Measurements from ENCODE around the gene NCBP1.
A peak's percentile ranks its signal among the peaks of the same experiment; 100 is the strongest.
"Not testable (repeated sequence)": the region's sequence is repeated elsewhere in the genome, so short reads cannot be mapped to it uniquely, and the experiment has no call there.

NCBP1 gene

DNA sequence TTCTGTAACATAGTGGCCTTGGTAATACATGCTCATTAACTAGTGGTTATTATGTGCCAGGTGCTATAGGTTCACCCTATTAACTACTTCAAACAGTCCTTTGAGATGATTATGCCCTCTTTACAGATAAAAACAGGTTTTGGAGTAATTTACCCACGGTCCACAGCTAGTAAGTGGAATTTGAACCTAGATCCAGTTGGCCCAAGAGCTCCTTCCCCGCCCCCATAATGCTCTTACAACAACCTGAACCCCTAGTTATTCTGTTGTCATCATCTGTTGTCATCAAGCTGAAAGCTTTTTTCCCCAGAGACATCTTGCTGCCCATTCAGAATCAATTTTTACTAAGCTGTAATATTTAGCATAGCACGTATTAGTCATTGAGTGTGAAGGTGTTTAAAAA is 40.3 kb downstream of the NCBP1 start:
- DNase-seq, result no peak

DNA sequence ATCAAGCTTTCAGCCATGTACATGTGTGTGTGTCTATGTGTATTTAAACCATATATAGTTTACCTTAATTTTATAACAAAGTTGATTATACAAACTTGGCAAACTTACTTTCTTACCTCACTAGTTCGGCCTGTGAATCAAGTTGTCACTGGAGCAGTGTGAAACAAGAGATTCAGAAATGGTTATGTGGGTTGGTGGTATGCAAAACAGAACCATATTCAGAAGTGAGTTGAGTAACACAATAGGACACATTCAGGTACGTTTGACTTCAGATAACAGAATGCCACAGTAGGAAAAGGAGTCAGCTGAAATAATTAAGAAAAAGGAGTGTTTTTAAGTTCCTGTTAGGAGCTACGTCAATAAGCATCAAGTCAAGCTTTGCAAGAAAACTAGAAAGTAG is 42.0 kb downstream of the NCBP1 start:
- DNase-seq, result no peak

DNA sequence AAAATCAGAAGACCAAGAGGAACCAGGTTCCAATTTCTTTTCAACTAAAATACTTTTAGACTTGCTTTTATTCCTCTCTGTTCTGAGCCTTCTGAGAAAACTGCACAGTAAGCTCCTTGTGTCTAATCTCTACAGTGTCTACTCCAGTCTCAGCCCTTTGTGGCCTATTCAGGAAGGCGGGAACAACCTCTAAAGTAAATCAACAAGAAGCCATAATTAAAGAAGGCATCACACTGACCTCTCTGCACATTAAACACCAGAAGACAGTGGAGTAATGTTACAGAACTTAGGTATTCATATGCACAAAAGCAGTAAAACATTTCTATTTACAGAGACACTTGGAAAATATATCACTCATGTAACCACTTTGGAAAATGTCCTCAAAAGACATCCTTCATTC is 48.6 kb downstream of the NCBP1 start:
- DNase-seq, result no peak

DNA sequence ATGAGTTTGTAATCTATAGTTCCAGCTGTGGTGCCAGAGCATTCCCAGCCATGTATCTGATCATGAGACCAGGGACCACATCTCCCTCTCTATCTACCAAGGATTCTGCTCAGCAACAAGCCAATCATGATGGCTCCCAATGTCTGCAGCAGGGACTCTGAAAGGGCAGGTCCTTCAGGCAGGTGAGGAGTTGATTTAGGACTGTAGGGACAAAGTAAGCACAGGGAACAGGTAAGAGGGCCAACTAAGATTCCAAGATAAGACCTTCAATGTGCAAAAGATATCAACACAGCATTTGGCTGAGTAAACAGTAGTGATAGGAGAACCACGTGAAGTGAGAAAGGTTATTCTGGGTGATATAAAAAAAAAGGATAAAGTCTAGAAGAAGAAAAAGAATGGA is 55.0 kb downstream of the NCBP1 start:
- DNase-seq, result no peak

DNA sequence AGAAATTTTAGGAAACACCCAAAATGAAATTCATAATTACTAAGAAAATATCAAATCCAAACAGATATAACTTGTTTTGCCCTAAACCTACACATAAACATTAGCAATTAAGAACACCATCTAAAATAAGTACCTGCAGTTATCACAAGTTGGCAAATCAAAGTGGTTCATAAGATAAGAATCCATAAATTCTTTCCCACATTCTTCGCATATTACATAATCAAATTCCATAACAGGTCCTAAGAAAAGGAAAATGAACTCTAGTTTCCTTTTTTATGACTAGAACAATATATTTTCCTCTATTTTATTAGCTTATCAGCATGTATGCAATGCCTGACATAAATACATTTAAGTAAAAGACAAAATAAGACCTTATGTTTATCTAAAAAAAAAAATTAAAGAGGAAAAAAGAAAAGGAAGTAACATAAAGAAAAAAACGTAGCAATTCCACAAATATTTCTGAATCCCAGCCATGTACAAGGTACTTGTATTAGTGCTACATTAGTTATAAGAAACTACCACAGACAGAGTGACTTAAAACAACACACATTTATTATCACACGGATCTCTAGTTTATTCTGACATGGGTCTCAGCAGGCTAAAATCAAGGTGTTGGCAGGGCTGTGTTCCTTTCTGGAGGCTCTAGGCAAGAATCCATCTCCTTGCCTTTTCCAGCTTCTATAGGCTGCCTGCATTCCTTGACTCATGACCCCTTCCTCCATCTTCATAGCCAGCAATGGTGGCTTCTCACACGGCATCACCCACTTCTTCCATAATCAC is 56.0 kb downstream of the NCBP1 start:
- no peak for DNase-seq

DNA sequence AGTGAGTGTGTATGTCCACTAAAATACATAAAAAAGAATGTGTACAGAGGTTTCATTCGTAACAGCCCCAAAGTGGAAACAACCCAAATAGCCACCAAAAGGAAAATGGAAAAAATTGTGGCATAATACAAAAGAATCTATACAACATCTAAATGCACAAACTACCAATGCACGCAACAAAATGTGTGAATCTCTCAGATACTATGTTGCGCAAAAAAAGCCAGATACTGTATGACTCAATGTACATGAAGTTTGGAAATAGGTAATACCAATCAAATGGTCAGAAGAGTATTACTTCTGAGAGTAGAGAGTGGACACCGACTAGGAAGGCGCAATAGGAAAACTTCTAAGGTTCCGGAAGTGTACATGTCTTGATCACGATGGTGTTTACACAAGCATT is 61.1 kb downstream of the NCBP1 start:
- no peak for DNase-seq

DNA sequence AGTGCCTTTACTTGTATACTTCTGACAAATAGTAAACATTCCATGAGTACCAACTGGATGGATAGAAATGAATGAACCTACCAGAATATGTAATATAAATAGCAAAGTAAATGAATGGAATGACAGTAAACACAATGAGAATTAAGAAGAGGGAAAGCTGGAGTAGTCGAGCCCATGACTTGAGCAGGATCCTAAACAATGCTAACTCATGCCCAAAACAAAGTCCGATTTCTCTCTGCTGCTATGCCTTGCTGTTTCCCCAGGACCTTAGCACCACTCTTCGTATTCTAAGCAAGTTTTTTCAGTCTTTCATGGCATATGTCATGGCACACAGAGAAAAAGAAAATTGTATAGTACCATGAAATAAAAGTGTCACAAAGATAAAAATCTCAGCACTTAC is 61.8 kb downstream of the NCBP1 start:
- no peak for DNase-seq

DNA sequence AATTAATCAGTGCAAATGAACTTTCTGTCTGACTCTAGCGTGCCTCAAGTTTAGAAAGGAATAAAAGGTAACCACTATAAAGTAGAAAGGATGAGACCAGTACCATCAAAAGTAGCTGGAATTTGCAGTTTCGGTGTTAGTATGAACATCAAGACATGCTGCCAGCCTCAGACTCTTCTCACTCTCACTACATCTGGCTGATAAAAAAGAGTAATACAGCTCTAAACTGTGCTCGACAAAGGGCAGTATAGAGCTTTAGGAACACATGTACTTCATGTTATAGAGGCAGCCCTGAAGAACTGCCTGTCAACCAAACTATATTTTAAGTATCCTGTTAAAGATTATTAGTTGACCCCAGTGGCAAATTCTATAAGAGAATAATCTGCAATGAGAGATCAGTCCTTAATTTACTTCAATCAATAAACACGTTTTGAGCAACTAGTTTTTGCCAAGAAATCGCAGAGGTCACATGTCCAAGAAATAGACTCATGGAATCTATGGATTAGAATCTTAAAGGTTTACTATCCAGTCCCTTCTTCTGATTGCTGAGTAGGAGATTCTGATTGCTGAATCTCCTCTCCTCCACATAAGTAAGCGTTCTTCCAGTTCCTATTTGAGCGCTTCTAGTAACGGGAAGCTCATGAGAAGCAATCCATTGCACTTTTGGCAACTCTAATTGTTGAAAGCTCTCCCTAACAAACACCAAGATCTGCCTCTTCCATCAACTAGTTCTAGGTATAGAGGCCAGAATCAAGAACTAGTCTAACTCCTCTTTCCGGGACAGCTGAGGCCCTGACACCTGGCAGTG is 62.6 kb downstream of the NCBP1 start:
- DNase-seq, result no peak

GRCh38 chr9:97696803-97697601 is 63.4 kb downstream of the NCBP1 start, which contains the start of gene XPA:
XPA (minus strand) TSS chr9:97697340; CDS start chr9:97697292, 48 bp downstream.
- peak; percentile 99 for DNase-seq

GRCh38 chr9:97697837-97698236 is 64.2 kb downstream of the NCBP1 start:
- no peak for DNase-seq

DNA sequence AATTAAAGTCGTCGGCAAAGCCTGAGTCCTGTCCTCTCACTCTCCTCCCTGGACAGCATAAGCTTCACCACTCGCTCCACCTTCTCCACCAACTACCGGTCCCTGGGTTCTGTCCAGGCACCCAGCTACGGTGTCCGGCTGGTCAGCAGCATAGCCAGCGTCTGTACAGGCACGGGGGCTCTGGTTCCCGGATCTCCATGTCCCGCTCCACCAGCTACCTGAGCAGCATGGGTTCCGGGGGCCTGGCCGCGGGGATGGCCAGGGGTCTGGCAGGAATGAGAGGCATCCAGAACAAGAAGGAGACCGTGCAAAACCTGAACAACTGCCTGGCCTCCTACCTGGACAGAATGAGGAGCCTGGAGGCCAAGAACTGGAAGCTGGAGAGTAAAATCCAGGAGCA is 65.2 kb downstream of the NCBP1 start:
- no peak for DNase-seq

DNA sequence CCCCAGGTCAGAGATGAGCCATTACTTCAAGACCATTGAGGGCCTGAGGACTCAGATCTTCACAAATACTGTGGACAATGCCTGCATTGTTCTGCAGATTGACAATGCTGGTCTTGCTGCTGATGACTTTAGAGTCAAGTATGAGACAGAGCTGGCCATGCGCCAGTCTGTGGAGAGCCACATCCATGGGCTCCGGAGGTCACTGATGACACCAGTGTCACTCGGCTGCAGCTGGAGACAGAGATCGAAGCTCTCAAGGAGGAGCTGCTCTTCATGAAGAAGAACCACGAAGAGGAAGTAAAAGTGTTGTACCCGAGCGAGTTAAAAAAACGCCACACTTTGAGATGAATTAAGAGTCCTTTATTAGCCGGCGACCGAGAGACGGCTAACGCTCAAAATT is 65.7 kb downstream of the NCBP1 start:
- DNase-seq, result not testable (repeated sequence)

DNA sequence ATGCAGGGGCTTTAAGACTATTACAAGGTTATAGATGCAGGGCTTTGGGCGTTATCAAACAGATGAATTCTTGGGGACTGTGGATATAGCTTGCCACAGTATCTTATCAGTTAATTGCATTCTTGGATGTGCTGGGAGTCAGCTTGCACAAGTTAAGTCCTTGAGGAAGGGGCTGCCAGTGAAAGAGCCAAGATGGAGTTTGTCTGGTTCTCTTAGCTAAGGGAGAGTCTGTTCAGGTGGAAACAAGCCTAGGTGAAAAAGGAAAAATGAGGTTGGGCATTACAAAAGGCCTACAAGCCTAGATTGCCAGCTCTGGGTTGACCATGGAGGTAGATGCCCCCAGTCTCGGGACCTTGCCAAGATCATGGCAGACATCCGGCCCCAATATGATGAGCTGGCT is 66.2 kb downstream of the NCBP1 start:
- not testable (repeated sequence) for DNase-seq

- no peak for DNase-seq
Observed at GRCh38 chr9:97703437-97704344, 70.1 kb downstream of the NCBP1 start.

DNA sequence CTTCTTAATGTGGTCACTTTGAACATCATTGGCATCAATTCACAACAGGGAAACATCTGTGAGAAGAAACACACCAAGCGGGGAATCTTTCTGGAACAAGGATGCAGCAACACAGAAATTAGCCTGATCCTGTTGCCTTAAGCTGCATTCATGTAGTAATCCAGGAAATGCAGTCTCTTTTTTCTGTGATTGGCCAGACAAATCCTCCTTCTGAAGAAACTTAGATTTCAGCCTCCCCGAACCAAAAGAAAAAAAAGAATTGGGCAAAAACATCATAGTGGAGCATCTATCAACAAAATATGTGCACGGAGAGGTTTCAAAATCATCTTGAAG is 70.7 kb downstream of the NCBP1 start:
- DNase-seq, result no peak

DNA sequence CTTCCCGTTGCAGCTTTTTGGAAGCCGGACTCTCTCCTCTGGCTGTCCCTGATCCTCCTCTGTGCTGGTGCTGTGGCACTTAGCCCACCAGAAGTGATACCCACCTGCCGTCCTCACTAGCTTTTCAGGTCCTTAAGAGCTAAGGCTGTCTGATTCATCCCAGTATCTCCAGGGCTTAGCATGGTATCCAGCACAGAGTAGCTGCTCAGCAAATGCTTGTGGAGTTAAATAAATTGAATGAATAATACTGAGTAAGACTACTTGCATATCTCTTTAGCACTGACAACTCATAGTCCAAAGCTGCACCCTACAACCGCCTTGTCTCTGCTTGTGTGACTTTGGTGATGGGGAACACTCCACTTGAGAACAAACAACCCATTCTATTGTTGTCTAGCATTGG is 71.2 kb downstream of the NCBP1 start:
- no peak for DNase-seq

DNA sequence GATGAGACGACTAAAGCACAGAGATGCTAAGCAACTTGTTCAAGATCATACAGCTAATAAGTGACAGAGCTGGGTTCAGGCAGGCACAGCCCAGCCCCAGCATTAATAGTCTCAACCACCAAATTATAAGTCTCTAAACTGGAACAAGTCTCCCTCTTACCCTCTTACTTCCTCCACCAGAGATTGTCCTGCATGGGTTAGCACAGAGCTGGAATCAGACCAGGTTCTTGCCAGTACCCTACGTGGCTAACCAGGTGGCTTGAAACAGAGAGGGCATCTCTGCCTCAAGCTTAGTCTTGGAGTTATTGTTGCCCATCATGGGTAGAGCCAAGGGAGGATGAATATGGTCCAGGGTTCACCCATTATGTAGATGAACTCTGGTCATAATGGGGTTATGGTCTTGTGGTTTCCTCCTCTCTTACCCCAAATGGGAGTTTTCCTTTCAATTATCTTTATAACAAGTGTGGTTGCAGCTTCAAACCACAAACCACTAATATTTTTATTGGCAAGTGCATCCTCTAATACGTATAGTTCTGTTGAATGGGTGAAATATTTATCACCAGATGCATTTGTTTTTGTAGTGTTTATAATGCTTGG is 71.8 kb downstream of the NCBP1 start:
- no peak for DNase-seq

DNA sequence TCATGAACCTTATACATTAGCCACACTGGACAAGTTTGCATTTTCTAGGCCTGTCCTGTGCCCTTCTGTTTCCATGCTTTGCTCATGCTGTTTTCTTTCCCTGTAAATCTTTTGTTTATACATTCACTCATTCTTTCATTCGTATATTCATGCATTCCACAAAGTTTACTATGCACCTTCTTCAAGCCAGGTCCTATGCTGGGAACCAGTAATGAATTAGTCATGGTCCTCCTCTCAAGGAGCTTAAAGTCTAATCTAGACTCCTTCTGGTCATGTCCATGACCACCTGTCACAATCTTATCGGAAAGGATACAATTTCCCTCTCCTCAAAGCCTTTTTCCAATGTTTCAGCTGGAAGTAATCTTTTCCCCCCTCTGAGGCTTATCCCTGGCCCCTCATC is 72.6 kb downstream of the NCBP1 start:
- DNase-seq, result no peak

- peak; percentile 46 for DNase-seq
Observed at GRCh38 chr9:97710356-97711222, 77.0 kb downstream of the NCBP1 start.

GRCh38 chr9:97711223-97711626 is 77.6 kb downstream of the NCBP1 start:
- peak; percentile 16 for DNase-seq

DNA sequence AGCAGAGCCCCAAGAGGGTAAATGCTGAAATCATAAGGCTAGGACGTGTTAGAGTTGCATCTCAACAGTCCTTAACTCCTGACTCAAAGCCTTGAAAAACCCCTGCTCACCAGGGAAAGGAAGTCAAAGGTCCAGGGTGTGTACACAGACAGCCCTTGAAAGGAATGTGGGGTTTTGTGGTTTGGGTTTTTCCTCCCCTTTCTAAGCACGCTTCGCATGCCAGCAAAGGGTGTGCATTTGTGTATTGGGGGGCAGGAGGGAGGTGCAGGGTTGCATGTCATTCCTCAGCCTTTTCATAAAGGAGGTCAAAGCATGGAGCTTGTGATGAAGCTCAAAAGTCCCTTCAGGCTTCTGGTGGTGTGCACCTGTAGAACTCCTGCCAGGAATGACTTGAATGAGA is 80.8 kb downstream of the NCBP1 start:
- DNase-seq, result no peak

Data from right kidney (tissue), 1 donor.